Left lung (tissue), 10 donors: ENCODE measurements around the gene SEMA3B. TPM values are rescaled to one million over a fixed set of nuclear protein-coding genes. Genes with fewer than 3 reads are reported as not detected.
A peak's percentile ranks its signal among the peaks of the same experiment; 100 is the strongest.

Source experiments
- ATAC-seq: fragments of 200-7000 bp; cut with Tn5 transposase; one replicate; pipeline ENCODE4 v1.9.1; 2020; ENCODE audit warnings: moderate library complexity
- DNase-seq, 4 donors: peaks; one replicate each; pipeline ENCODE4 v3.0.0-alpha.2; 2013 to 2020
- H3K27ac ChIP-seq, 2 donors: fragments of 200-600 bp; sonication (generic) in 1 of 2; one replicate each; pipeline versions ENCODE4 v1.5.0 to v1.8.0; 2020 to 2021
- H3K27me3 ChIP-seq, 2 donors: fragments of 200-600 bp; sonication (generic) in 1 of 2; one replicate each; pipeline versions ENCODE4 v1.5.0 to v1.8.0; 2020 to 2021
- H3K36me3 ChIP-seq, 2 donors: fragments of 200-600 bp; sonication (generic) in 1 of 2; one replicate each; pipeline versions ENCODE4 v1.5.0 to v1.8.0; 2020 to 2021
- H3K4me1 ChIP-seq, 2 donors: fragments of 200-600 bp; one replicate each; pipeline ENCODE4 v1.8.0; 2021
- H3K4me3 ChIP-seq, 2 donors: fragments of 200-600 bp; sonication (generic) in 1 of 2; one replicate each; pipeline versions ENCODE4 v1.5.0 to v1.8.0; 2020 to 2021; ENCODE audit warnings: mild to moderate bottlenecking in 1 of 2
- H3K9me3 ChIP-seq, 2 donors: fragments of 200-600 bp; sonication (generic) in 1 of 2; one replicate each; pipeline versions ENCODE4 v1.5.0 to v1.8.0; 2020 to 2021
- CTCF ChIP-seq, 2 donors: fragments of 200-600 bp; sonication (generic) in 1 of 2; IDR thresholded peaks; one replicate each; pipeline versions ENCODE4 v1.5.0 to v1.8.0; 2021; ENCODE audit warnings: antibody characterized with exemption in 2 of 2
- intact Hi-C, 2 donors: fragments of 100-400 bp; cut with DNase I; formaldehyde crosslinking; loops; one replicate each; pipeline versions ENCODE4 v1.11.2 to v1.14.2; 2022
- polyA plus RNA-seq, 6 donors: library from polyadenylated mRNA; unstranded; fragments of 120-200 nt; gene quantifications; one replicate each; pipeline ENCODE4 v1.2.1, GENCODE V29; 2013; ENCODE audit not compliant: insufficient read length in 6 of 6
- total RNA-seq, 2 donors: library from RNA; stranded (reverse); fragmentation: NEBNext Ultra II Directional; extraction: Animal tissue kit (Norgen Biotek cat#: 25700); gene quantifications; one replicate each; pipeline ENCODE4 v1.2.1, GENCODE V29; 2021
- donor health status: DM: no; HTN: yes; CAD: no.
- donor health status: DM: no; HTN: no; CAD: no.

The SEMA3B gene
- total and polyA plus RNA-seq, 8 donors: 20.6 to 92.7 (median 28.2) TPM

DNA sequence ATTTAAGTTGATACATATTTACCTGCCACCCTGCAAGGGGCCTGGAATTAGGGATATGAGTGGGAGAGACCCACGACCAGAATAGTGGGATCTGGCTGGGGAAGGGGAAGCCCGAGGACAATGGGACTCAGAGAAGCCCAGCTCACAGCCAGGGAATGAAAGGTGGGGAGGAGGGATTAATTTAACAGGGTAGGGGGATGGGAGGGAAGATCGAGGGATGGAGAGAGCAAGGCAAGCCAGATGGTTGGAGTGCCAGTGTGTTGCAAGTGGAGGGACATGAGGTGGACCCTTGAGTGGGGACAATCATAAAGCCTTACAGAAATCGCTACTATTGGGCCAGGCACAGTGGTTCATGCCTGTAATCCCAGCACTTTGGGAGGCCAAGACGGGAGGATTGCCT lies 37.4 kb upstream of the SEMA3B start:
- H3K36me3 ChIP-seq: no peaks in the 10 kb centered on the region
- H3K4me3 ChIP-seq: no peak overlapping the region
- no peaks in the 10 kb centered on the region for H3K27me3 ChIP-seq
- TF ChIP-seq CTCF (IDR thresholded peaks at IDR 0.05): no peak
- no peak overlapping the region for H3K27ac ChIP-seq
- H3K4me1 ChIP-seq: peaks cover 14 to 64% of the 10 kb centered on the region in 2 donors
- H3K9me3 ChIP-seq: no peaks in the 10 kb centered on the region
- ATAC-seq: no peak
- intact Hi-C loops: no loop called here
- DNase-seq: no peak

DNA sequence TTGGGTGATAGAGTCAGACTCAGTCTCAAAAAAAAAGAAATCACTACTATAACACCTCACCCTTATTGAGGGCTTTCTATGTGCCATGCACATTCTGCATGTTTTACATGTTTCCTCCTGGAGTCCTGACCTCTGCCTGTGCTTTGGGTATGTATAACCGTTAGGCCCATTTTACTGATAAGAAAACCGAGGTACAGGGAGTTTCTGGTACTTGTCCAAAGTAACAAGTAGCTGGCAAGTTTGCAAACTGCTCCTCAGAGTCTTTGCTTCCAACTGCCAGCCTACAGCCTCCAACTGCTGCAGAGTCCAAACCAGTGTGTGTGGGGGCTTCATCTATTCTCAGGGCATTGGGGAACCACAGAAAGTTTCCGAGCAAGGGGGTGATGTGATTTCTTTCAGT lies 36.6 kb upstream of the SEMA3B start:
- Histone ChIP-seq H3K4me1 (peaks cover 9 to 57% of the 10 kb centered on the region in 2 donors), H3K36me3 (no peaks in the 10 kb centered on the region), H3K9me3 (no peaks in the 10 kb centered on the region), H3K4me3 (no peak overlapping the region), H3K27me3 (no peaks in the 10 kb centered on the region), H3K27ac (no peak overlapping the region)
- intact Hi-C loops: no loop called here
- TF ChIP-seq CTCF (IDR thresholded peaks at IDR 0.05): no peak
- ATAC-seq: no peak
- no peak for DNase-seq

GRCh38 chr3:50233176-50233575 lies 35.8 kb upstream of the SEMA3B start:
- TF ChIP-seq CTCF (IDR thresholded peaks at IDR 0.05): no peak
- Histone ChIP-seq H3K27me3 (no peaks in the 10 kb centered on the region), H3K4me3 (no peak overlapping the region), H3K4me1 (peaks cover 5 to 50% of the 10 kb centered on the region in 2 donors), H3K9me3 (no peaks in the 10 kb centered on the region), H3K27ac (no peak overlapping the region), H3K36me3 (no peaks in the 10 kb centered on the region)
- intact Hi-C loops: no loop called here
- ATAC-seq (no peak), DNase-seq (no peak)

DNA sequence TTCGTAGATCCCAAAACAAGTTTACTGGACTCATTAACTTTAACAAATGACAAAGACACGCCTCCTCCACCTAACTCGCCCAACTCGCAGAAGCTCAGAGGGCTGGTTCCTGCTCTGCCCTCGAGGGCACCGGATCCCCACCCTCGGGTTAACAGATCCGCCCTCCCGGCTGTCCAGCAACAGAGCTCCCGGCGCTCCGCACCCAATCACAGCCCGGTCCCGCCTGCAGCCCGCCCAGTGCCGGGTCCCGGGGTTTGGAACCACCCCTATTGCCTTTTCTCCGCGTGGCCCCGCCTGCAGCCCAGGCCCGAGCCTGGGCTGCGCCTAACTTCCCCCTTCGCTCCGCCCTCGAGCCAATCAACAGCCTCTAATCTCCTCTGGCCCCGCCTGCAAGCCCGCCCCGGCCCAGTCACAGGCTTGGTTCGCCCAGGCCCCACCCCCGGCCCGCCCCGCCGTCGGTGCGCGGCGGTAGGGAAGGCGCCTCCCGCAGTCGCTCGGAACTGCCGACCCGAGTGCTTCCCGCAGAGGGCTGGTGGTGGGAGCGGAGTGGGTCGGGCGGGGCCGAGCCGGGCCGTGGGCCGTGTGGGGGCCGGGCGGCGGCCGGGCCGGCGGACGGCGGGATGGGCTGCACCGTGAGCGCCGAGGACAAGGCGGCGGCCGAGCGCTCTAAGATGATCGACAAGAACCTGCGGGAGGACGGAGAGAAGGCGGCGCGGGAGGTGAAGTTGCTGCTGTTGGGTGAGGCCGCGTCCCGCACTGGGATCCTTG lies 33.0 kb upstream of the SEMA3B start, which contains the start of gene GNAI2:
GNAI2 (plus strand) TSS at position 489 of the 768 bp plus-strand sequence; CDS start at position 621, 132 bp downstream.
- intact Hi-C loops: no loop called here
- Histone ChIP-seq H3K27ac (peak within 1 kb of the TSS; percentile 92 to 98), H3K4me1 (peaks cover 15 to 57% of the 10 kb centered on the region in 2 donors), H3K36me3 (peaks cover 0 to 24% of the 10 kb centered on the region in 2 donors), H3K4me3 (peak within 1 kb of the TSS; percentile 89 to 94), H3K9me3 (no peaks in the 10 kb centered on the region), H3K27me3 (no peaks in the 10 kb centered on the region)
- DNase-seq (peak; percentile 97 to 100 (median 99)), ATAC-seq (peak; percentile 91)
- TF ChIP-seq CTCF (IDR thresholded peaks at IDR 0.05): no peak

GRCh38 chr3:50236484-50237132 lies 32.3 kb upstream of the SEMA3B start:
- peak overlapping the region; percentile 92 to 98 for H3K27ac ChIP-seq
- no peak for ATAC-seq
- H3K27me3 ChIP-seq: no peaks in the 10 kb centered on the region
- no peak for TF ChIP-seq CTCF (IDR thresholded peaks at IDR 0.05)
- peaks cover 22 to 61% of the 10 kb centered on the region in 2 donors for H3K4me1 ChIP-seq
- peak overlapping the region; percentile 89 to 94 for H3K4me3 ChIP-seq
- DNase-seq: no peak
- intact Hi-C loops: no loop called here
- no peaks in the 10 kb centered on the region for H3K9me3 ChIP-seq
- peaks cover 0 to 32% of the 10 kb centered on the region in 2 donors for H3K36me3 ChIP-seq
